HCT116 (cell line): ENCODE results near the gene SLC13A3.

ENCODE experiments used
- CTCF ChIP-seq, 3 experiments: fragments of 200-600 bp in 1 of 3; sonication (generic) in 1 of 3; IDR thresholded peaks in 2 of 3; conservative IDR thresholded peaks in 1 of 3; 2 replicates each; pipeline ENCODE4 v1.5.1; 2012 to 2017; ENCODE audit warnings: low read depth in 2 of 3, low read length in 2 of 3, antibody characterized with exemption in 1 of 3, borderline replicate concordance in 1 of 3, control low read depth in 1 of 3, mild to moderate bottlenecking in 1 of 3, mixed read lengths in 1 of 3, mixed run types in 1 of 3, moderate library complexity in 1 of 3; ENCODE audit not compliant: insufficient read depth in 1 of 3
- EGR1 ChIP-seq: IDR thresholded peaks from 2 replicates; pipeline ENCODE4 v1.6.1; 2012; ENCODE audit warnings: low read depth
- EZH2 ChIP-seq: fragments of 200-600 bp; sonication (generic); IDR thresholded peaks from 2 replicates; pipeline ENCODE4 v1.6.1; 2017; ENCODE audit warnings: antibody characterized with exemption, mixed run types
- EZH2phosphoT487 ChIP-seq: fragments of 200-600 bp; IDR thresholded peaks from 2 replicates; pipeline ENCODE4 v1.6.1; 2018; ENCODE audit warnings: antibody characterized with exemption, borderline replicate concordance
- POLR2A ChIP-seq: IDR thresholded peaks from 2 replicates; pipeline ENCODE4 v1.7.0; 2011; ENCODE audit warnings: borderline replicate concordance; ENCODE audit not compliant: insufficient read depth, insufficient read length; ENCODE audit errors: extremely low read depth
- RAD21 ChIP-seq: IDR thresholded peaks from 2 replicates; pipeline ENCODE4 v1.6.1; 2012; ENCODE audit warnings: low read depth, mild to moderate bottlenecking
- REST ChIP-seq: IDR thresholded peaks from 2 replicates; pipeline ENCODE4 v1.6.1; 2012; ENCODE audit warnings: low read depth
- TCF7L2 ChIP-seq: IDR thresholded peaks from 2 replicates; pipeline ENCODE4 v1.7.0; 2011; ENCODE audit warnings: borderline replicate concordance, inconsistent platforms; ENCODE audit not compliant: insufficient read depth, insufficient read length; ENCODE audit errors: extremely low read depth
- YY1 ChIP-seq: IDR thresholded peaks from 2 replicates; pipeline ENCODE4 v1.6.1; 2011; ENCODE audit warnings: low read length, low read depth, moderate library complexity, mild to moderate bottlenecking; ENCODE audit not compliant: insufficient replicate concordance; ENCODE audit errors: extremely low read depth
- ZNF274 ChIP-seq: fragments of 200-500 bp; sonication (Bioruptor generic); IDR thresholded peaks from 2 replicates; pipeline ENCODE4 v1.6.1; 2014; ENCODE audit warnings: mild to moderate bottlenecking, low read depth, low read length, inconsistent platforms

- TF ChIP-seq CTCF (IDR thresholded peaks at IDR 0.05 in 2 of 3, conservative IDR thresholded peaks at IDR 0.05 in 1 of 3; ENCODE audit: borderline replicate concordance in 1 of 3, insufficient read depth in 1 of 3, low read depth in 2 of 3, low read length in 2 of 3) (no peak), RAD21 (no peak), POLR2A (no peak), YY1 (no peak), EZH2 (no peak), ZNF274 (no peak), REST (no peak), TCF7L2 (no peak), EGR1 (no peak), EZH2phosphoT487 (no peak)
Observed at GRCh38 chr20:46631874-46632446, 19.3 kb downstream of the SLC13A3 start.
